IMR-90 (cell line): ENCODE data around the gene NFKBIE. TPM values are rescaled to one million over a fixed set of nuclear protein-coding genes. Genes with fewer than 3 reads are reported as not detected.

ENCODE experiments used
- ATAC-seq: fragments of 200-7000 bp; cut with Tn5 transposase; 2 replicates; pipeline ENCODE4 v1.9.1; 2020; ENCODE audit warnings: low read depth, mild to moderate bottlenecking, moderate library complexity
- BruUV-seq: library from RNA; stranded (reverse); fragments of 400-500 nt; replicated peaks from 2 replicates; lab custom pipeline; 2021; lab: Mats Ljungman, UMichigan
- CTCF ChIA-PET: fragments of 300-600 bp; formaldehyde crosslinking; extraction: SDS; loops from one replicate; lab custom pipeline; 2021; ENCODE audit warnings: antibody characterized with exemption; lab: Yijun Ruan, JAX
- POLR2A ChIA-PET: fragments of 300-600 bp; sonication (Branson Sonifier 250); formaldehyde crosslinking; loops from one replicate; lab custom pipeline; 2022; ENCODE audit warnings: antibody characterized with exemption; ENCODE audit not compliant: unreplicated experiment; lab: Charles Lee
- DNase-seq: peaks from one replicate; pipeline ENCODE4 v3.0.0; 2013
- H2AFZ ChIP-seq: replicated peaks from 2 replicates; pipeline ENCODE3; 2013; ENCODE audit warnings: low read length, mild to moderate bottlenecking; ENCODE audit not compliant: poor library complexity
- H2AK5ac ChIP-seq: 2 replicates; pipeline ENCODE4 v1.6.1; 2013; ENCODE audit warnings: low read depth, low read length, inconsistent platforms
- H2AK9ac ChIP-seq: replicated peaks from 2 replicates; pipeline ENCODE3; 2013; ENCODE audit warnings: mild to moderate bottlenecking, low read depth, low read length, moderate library complexity; ENCODE audit not compliant: poor library complexity
- H2BK120ac ChIP-seq: 2 replicates; pipeline ENCODE4 v1.6.1; 2013; ENCODE audit warnings: low read depth, low read length, inconsistent platforms
- H2BK15ac ChIP-seq: 3 replicates; pipeline ENCODE4 v1.6.1; 2013; ENCODE audit warnings: low read depth, low read length, inconsistent platforms
- H2BK20ac ChIP-seq: 2 replicates; pipeline ENCODE4 v1.6.1; 2013; ENCODE audit warnings: low read depth, mild to moderate bottlenecking, inconsistent platforms, low read length, moderate library complexity
- H2BK5ac ChIP-seq: 2 replicates; pipeline ENCODE4 v1.6.1; 2013; ENCODE audit warnings: mild to moderate bottlenecking, low read depth, low read length, inconsistent platforms; ENCODE audit not compliant: poor library complexity, severe bottlenecking
- H3K14ac ChIP-seq: replicated peaks from 2 replicates; pipeline ENCODE4 v1.6.1; 2013; ENCODE audit warnings: low read depth, low read length, inconsistent platforms
- H3K18ac ChIP-seq: 2 replicates; pipeline ENCODE4 v1.6.1; 2013; ENCODE audit warnings: low read depth, low read length, control low read depth
- H3K23ac ChIP-seq: 2 replicates; pipeline ENCODE4 v1.6.1; 2013; ENCODE audit warnings: low read depth, low read length, inconsistent platforms
- H3K27ac ChIP-seq: 2 replicates; pipeline ENCODE4 v1.5.1; 2013; ENCODE audit warnings: mild to moderate bottlenecking, control low read depth, low read length; ENCODE audit not compliant: insufficient read depth
- H3K27me3 ChIP-seq: 2 replicates; pipeline ENCODE4 v1.6.1; 2013; ENCODE audit warnings: low read length; ENCODE audit not compliant: control insufficient read depth, insufficient read depth
- H3K36me3 ChIP-seq: 2 replicates; pipeline ENCODE4 v1.6.1; 2013; ENCODE audit warnings: low read length, mixed read lengths; ENCODE audit not compliant: control insufficient read depth, insufficient read depth
- H3K4ac ChIP-seq: 2 replicates; pipeline ENCODE4 v1.6.1; 2013; ENCODE audit warnings: low read depth, low read length, inconsistent platforms
- H3K4me1 ChIP-seq: 2 replicates; pipeline ENCODE4 v1.6.1; 2013; ENCODE audit warnings: low read length, mixed read lengths; ENCODE audit not compliant: control insufficient read depth, insufficient read depth
- H3K4me2 ChIP-seq: 2 replicates; pipeline ENCODE4 v1.6.1; 2013; ENCODE audit warnings: low read depth, mild to moderate bottlenecking, control low read depth, low read length, moderate library complexity
- H3K4me3 ChIP-seq: 2 replicates; pipeline ENCODE4 v1.5.1; 2013; ENCODE audit warnings: low read depth, mild to moderate bottlenecking, control low read depth, low read length, moderate library complexity; ENCODE audit not compliant: insufficient read depth
- H3K56ac ChIP-seq: 2 replicates; pipeline ENCODE4 v1.6.1; 2013; ENCODE audit warnings: low read length, inconsistent platforms; ENCODE audit not compliant: insufficient read depth; ENCODE audit errors: extremely low read depth
- H3K79me1 ChIP-seq, 2 experiments: 2 replicates each; pipeline ENCODE4 v1.6.1; 2013; ENCODE audit warnings: low read length in 2 of 2, inconsistent platforms in 1 of 2, low read depth in 1 of 2
- H3K9ac ChIP-seq: 2 replicates; pipeline ENCODE4 v1.6.1; 2013; ENCODE audit warnings: low read depth, low read length, control low read depth
- H3K9me1 ChIP-seq: 2 replicates; pipeline ENCODE4 v1.6.1; 2013; ENCODE audit warnings: low read length, inconsistent platforms; ENCODE audit not compliant: insufficient read depth
- H3K9me3 ChIP-seq: 2 replicates; pipeline ENCODE4 v1.6.1; 2013; ENCODE audit warnings: low read length; ENCODE audit not compliant: control insufficient read depth, insufficient read depth
- H4K20me1 ChIP-seq: 2 replicates; pipeline ENCODE4 v1.6.1; 2013; ENCODE audit warnings: low read length, inconsistent platforms; ENCODE audit not compliant: insufficient read depth
- H4K5ac ChIP-seq: 2 replicates; pipeline ENCODE4 v1.6.1; 2013; ENCODE audit warnings: mild to moderate bottlenecking, low read depth, low read length, control low read depth
- H4K8ac ChIP-seq, 2 experiments: 2 replicates each; pipeline ENCODE4 v1.6.1; 2013; ENCODE audit warnings: low read depth in 2 of 2, low read length in 2 of 2, control low read depth in 1 of 2, inconsistent platforms in 1 of 2
- H4K91ac ChIP-seq: 2 replicates; pipeline ENCODE4 v1.6.1; 2013; ENCODE audit warnings: low read depth, low read length, inconsistent platforms; ENCODE audit not compliant: insufficient read depth
- BHLHE40 ChIP-seq: fragments of 150-350 bp; IDR thresholded peaks from 2 replicates; pipeline ENCODE4 v1.6.1; 2016; ENCODE audit warnings: mild to moderate bottlenecking, low read depth, low read length
- CEBPB ChIP-seq: IDR thresholded peaks from 2 replicates; pipeline ENCODE4 v1.6.1; 2012; ENCODE audit warnings: low read depth, low read length, improper control_type of control experiment
- CHD1 ChIP-seq: IDR thresholded peaks from 2 replicates; pipeline ENCODE4 v1.6.1; 2012; ENCODE audit warnings: low read depth, low read length, improper control_type of control experiment
- FOS ChIP-seq: fragments of 150-350 bp; IDR thresholded peaks from 2 replicates; pipeline ENCODE4 v1.6.1; 2016; ENCODE audit warnings: low read depth, low read length
- MAZ ChIP-seq: IDR thresholded peaks from 2 replicates; pipeline ENCODE4 v1.6.1; 2012; ENCODE audit warnings: low read depth, mild to moderate bottlenecking, low read length, improper control_type of control experiment, moderate library complexity, borderline replicate concordance
- MXI1 ChIP-seq: IDR thresholded peaks from 2 replicates; pipeline ENCODE4 v1.6.1; 2012; ENCODE audit warnings: low read depth, mild to moderate bottlenecking, low read length, moderate library complexity, borderline replicate concordance
- POLR2A ChIP-seq: IDR thresholded peaks from 2 replicates; pipeline ENCODE4 v1.6.1; 2012; ENCODE audit warnings: mild to moderate bottlenecking, low read depth, low read length
- RAD21 ChIP-seq: IDR thresholded peaks from 2 replicates; pipeline ENCODE4 v1.6.1; 2012; ENCODE audit warnings: low read length, improper control_type of control experiment
- RCOR1 ChIP-seq: IDR thresholded peaks from 2 replicates; pipeline ENCODE4 v1.6.1; 2012; ENCODE audit warnings: mild to moderate bottlenecking, low read length, improper control_type of control experiment; ENCODE audit not compliant: insufficient replicate concordance
- SMC3 ChIP-seq: fragments of 150-350 bp; IDR thresholded peaks from 2 replicates; pipeline ENCODE4 v1.6.1; 2016; ENCODE audit warnings: low read depth, mild to moderate bottlenecking, antibody characterized with exemption, low read length, moderate library complexity
- WGBS, 2 experiments: methylation state at CpG; one replicate each; pipeline versions ENCODE4 v1.1.5 to v1.1.7; 2013; ENCODE audit warnings: missing lambda C conversion rate in 2 of 2; ENCODE audit not compliant: insufficient read length in 1 of 2; ENCODE audit errors: extremely low coverage in 2 of 2; 5-methylcytosine and 5-hydroxymethylcytosine counted together
- dilution Hi-C: fragments of 300-500 bp; cut with HindIII; formaldehyde crosslinking; loops from one replicate; pipeline ENCODE4 v1.14.3; 2018; ENCODE audit warnings: low sequenced_read_pairs; ENCODE audit not compliant: unreplicated experiment
- in situ Hi-C: fragments of 300-500 bp; cut with MboI; formaldehyde crosslinking; loops from 3 replicates; pipeline ENCODE4 v1.14.3; 2019; ENCODE audit warnings: low sequenced_read_pairs, inconsistent platforms, mixed read lengths
- intact Hi-C: fragments of 100-400 bp; cut with micrococcal nuclease; formaldehyde crosslinking; loops from 2 replicates; pipeline ENCODE4 v1.10.0; 2022
- polyA plus RNA-seq, 3 experiments: library from polyadenylated mRNA; depleted of rRNA; stranded (reverse); fragments of >200 nt; gene quantifications; 2 replicates each; pipeline ENCODE4 v1.2.3, GENCODE V29; 2012; ENCODE audit warnings: low replicate concordance in 1 of 3
- total RNA-seq: library from RNA; depleted of rRNA; stranded (reverse); fragments of >200 nt; gene quantifications from 2 replicates; pipeline ENCODE4 v1.2.3, GENCODE V29; 2012
- TF ChIP-seq, protein P1 (sequence below): conservative IDR thresholded peaks from 2 replicates; pipeline ENCODE4 v1.5.1; 2012; ENCODE audit warnings: mild to moderate bottlenecking, low read depth, low read length, improper control_type of control experiment
- TF ChIP-seq, protein P2 (sequence below): fragments of 150-350 bp; IDR thresholded peaks from 2 replicates; pipeline ENCODE4 v1.6.1; 2017; ENCODE audit warnings: mild to moderate bottlenecking, antibody characterized with exemption, low read length, low read depth

Gene NFKBIE
- total and polyA plus RNA-seq, 2 of the 4 experiments (the other 2 are of a cell fraction) = 7.9 to 13.0 TPM

DNA sequence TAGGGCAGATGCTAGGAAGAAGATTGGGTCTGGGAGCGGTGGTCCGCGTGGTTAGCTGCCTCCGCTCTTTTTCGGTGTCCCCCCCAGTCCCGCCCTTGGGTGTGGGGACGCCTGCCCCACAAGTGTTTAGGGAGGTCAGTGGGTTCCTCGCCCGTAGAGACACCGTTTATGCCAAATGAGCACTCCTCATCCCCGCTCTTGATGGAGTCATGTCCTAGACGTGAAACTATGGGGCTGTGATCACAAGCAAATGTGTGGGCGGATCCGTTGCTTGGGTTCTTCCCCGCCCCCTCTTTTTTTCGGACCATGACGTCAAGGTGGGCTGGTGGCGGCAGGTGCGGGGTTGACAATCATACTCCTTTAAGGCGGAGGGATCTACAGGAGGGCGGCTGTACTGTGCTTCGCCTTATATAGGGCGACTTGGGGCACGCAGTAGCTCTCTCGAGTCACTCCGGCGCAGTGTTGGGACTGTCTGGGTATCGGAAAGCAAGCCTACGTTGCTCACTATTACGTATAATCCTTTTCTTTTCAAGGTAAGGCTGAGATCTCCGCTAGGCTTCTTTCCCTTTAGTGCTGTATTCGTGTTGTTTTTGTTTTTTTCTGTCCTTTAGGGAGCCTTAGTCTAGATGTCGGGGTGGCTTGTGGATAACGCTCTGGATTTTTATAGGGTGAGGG lies 18.6 kb downstream of the NFKBIE start, which contains the start of gene HSP90AB1:
TSS of gene HSP90AB1 (plus strand) at position 439 of the 675 bp plus-strand sequence. CDS start 1,529 bp downstream, outside the sequence.
- BruUV-seq = no TSS peak

More for the DNA sequence above, 18.6 kb downstream of the NFKBIE start, which contains the start of gene HSP90AB1:
- Histone ChIP-seq H3K36me3 (peaks cover 26% of the 10 kb centered on the region), H4K5ac (peak within 1 kb of the TSS; percentile 87), H3K4ac (peak within 1 kb of the TSS; percentile 100), H2BK120ac (peak within 1 kb of the TSS; percentile 75), H3K27ac (peak within 1 kb of the TSS; percentile 83), H3K4me1 (peaks cover 5% of the 10 kb centered on the region), H2AK9ac (peak within 1 kb of the TSS; percentile 100), H3K27me3 (no peaks in the 10 kb centered on the region), H3K23ac (peak within 1 kb of the TSS; percentile 97), H3K18ac (peak within 1 kb of the TSS; percentile 78), H3K9ac (peak within 1 kb of the TSS; percentile 85), H4K20me1 (peaks cover 49% of the 10 kb centered on the region), H3K9me1 (peaks cover 18% of the 10 kb centered on the region), H4K8ac (peak within 1 kb of the TSS; percentile 60 to 93), H3K14ac (peak within 1 kb of the TSS; percentile 100), H4K91ac (peak within 1 kb of the TSS; percentile 93), H2BK5ac (peak within 1 kb of the TSS; percentile 93), H2AFZ (peak within 1 kb of the TSS; percentile 100), H2AK5ac (peak within 1 kb of the TSS; percentile 94), H3K4me3 (peak within 1 kb of the TSS; percentile 85), H3K4me2 (peak within 1 kb of the TSS; percentile 89), H3K56ac (peak within 1 kb of the TSS; percentile 99), H3K79me1 (peaks cover 12 to 52% of the 10 kb centered on the region in 2 experiments), H2BK15ac (peak within 1 kb of the TSS; percentile 37; the same call in 2 of the 3 replicates), H2BK20ac (no peak within 1 kb of the TSS), H3K9me3 (no peaks in the 10 kb centered on the region)
- TF ChIP-seq, protein P1, sequence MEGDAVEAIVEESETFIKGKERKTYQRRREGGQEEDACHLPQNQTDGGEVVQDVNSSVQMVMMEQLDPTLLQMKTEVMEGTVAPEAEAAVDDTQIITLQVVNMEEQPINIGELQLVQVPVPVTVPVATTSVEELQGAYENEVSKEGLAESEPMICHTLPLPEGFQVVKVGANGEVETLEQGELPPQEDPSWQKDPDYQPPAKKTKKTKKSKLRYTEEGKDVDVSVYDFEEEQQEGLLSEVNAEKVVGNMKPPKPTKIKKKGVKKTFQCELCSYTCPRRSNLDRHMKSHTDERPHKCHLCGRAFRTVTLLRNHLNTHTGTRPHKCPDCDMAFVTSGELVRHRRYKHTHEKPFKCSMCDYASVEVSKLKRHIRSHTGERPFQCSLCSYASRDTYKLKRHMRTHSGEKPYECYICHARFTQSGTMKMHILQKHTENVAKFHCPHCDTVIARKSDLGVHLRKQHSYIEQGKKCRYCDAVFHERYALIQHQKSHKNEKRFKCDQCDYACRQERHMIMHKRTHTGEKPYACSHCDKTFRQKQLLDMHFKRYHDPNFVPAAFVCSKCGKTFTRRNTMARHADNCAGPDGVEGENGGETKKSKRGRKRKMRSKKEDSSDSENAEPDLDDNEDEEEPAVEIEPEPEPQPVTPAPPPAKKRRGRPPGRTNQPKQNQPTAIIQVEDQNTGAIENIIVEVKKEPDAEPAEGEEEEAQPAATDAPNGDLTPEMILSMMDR = no peak
- no peak for TF ChIP-seq MXI1
- peak; percentile 65; the same call in 1 of the 2 replicates for TF ChIP-seq BHLHE40
- TF ChIP-seq RCOR1 = no peak
- TF ChIP-seq CEBPB = no peak
- TF ChIP-seq CHD1 = peak; percentile 99
- TF ChIP-seq POLR2A = peak; percentile 100
- no peak for TF ChIP-seq SMC3
- TF ChIP-seq FOS = no peak
- TF ChIP-seq RAD21 = no peak
- peak; percentile 71; the same call in 1 of the 2 replicates for TF ChIP-seq MAZ
- TF ChIP-seq, protein P2, sequence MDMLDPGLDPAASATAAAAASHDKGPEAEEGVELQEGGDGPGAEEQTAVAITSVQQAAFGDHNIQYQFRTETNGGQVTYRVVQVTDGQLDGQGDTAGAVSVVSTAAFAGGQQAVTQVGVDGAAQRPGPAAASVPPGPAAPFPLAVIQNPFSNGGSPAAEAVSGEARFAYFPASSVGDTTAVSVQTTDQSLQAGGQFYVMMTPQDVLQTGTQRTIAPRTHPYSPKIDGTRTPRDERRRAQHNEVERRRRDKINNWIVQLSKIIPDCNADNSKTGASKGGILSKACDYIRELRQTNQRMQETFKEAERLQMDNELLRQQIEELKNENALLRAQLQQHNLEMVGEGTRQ = no peak
- CTCF ChIA-PET = interaction anchor here (0.8 kb wide), 1 partner anchor 25 kb away, joined by 3 read pairs; no protein-coding TSS in a partner anchor
- intact Hi-C loops (no loop called here), in situ Hi-C loops (no loop called here), dilution Hi-C loops (no loop called here)
- POLR2A ChIA-PET = interaction anchor here (0.5 to 3.0 kb wide), 4 partner anchors 8 to 12 kb away, joined by 4 to 27 read pairs (median 9); partner anchors contain the start of gene SLC35B2
- DNase-seq (peak; percentile 98), ATAC-seq (peak; percentile 75)
- 0% methylated on average over 7 of the region's 34 CpGs; no CpG with 5 or more reads in 1 of the 2 experiments for WGBS, 2 experiments
